MM.1S (cell line): ENCODE results near the gene SLC8A1.

Experiments used
- EZH2 ChIP-seq: fragments of 300-600 bp; sonication (generic); optimal IDR thresholded peaks from 2 replicates; pipeline ENCODE3; 2017; ENCODE audit warnings: low read depth, mild to moderate bottlenecking, antibody characterized with exemption, low read length, mixed read lengths
- EZH2phosphoT487 ChIP-seq: fragments of 300-600 bp; sonication (generic); IDR thresholded peaks from 2 replicates; pipeline ENCODE4 v1.6.1; 2018; ENCODE audit warnings: antibody characterized with exemption, low read length
- TF ChIP-seq, protein P1 (sequence below): fragments of 300-600 bp; sonication (generic); IDR thresholded peaks from 2 replicates; pipeline ENCODE4 v1.5.1; 2016; ENCODE audit warnings: antibody characterized with exemption, low read length, mixed read lengths

DNA sequence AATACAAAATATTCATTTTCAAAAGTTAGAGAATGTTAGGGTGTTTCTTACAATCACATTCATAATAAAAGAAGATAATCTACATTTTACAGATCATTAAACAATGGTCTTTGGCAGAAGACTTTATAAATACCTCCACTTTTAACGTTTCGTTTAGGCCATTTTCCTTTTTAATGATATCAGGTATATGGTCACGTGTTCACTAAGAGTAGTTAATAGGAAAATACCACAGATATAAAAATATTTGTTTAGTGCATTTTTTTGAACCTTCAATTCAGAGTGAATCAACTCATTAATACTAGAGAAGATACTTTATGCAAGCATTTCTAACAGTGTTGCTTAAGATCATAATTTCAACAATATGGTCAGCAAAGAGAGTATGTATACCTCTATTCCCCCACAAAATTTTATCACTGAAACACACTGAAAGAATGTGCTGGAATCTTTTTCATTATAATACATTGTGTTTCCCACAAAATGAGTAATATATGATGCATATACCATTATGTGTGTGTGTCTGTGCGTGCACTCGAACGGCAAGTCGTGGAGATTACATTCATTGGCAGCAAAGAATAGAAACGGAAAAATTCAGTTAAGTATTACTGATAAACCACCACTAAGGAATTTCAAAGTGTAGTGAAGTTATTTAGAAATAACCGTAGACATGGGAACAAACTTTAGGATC is 353.0 kb downstream of the SLC8A1 start:
- TF ChIP-seq, protein P1, sequence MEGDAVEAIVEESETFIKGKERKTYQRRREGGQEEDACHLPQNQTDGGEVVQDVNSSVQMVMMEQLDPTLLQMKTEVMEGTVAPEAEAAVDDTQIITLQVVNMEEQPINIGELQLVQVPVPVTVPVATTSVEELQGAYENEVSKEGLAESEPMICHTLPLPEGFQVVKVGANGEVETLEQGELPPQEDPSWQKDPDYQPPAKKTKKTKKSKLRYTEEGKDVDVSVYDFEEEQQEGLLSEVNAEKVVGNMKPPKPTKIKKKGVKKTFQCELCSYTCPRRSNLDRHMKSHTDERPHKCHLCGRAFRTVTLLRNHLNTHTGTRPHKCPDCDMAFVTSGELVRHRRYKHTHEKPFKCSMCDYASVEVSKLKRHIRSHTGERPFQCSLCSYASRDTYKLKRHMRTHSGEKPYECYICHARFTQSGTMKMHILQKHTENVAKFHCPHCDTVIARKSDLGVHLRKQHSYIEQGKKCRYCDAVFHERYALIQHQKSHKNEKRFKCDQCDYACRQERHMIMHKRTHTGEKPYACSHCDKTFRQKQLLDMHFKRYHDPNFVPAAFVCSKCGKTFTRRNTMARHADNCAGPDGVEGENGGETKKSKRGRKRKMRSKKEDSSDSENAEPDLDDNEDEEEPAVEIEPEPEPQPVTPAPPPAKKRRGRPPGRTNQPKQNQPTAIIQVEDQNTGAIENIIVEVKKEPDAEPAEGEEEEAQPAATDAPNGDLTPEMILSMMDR = no peak
- TF ChIP-seq EZH2 = no peak
- TF ChIP-seq EZH2phosphoT487 = no peak
